HCT116 (cell line): ENCODE measurements around the gene GRIP2. TPM values are rescaled to one million over a fixed set of nuclear protein-coding genes. Genes with fewer than 3 reads are reported as not detected.

Source experiments
- ATAC-seq: fragments of 200-7000 bp; cut with Tn5 transposase; 2 replicates; pipeline ENCODE4 v1.9.1; 2020; ENCODE audit warnings: mild to moderate bottlenecking, moderate library complexity
- BruUV-seq: library from RNA; stranded (reverse); fragments of 400-500 nt; replicated peaks from 2 replicates; lab custom pipeline; 2021; lab: Mats Ljungman, UMichigan
- CTCF ChIA-PET: fragments of 300-600 bp; sonication (Branson Sonifier 250); formaldehyde crosslinking; loops from one replicate; lab custom pipeline; 2021; ENCODE audit warnings: antibody characterized with exemption; lab: Charles Lee
- POLR2A ChIA-PET: fragments of 300-600, 350-600 bp; sonication (Branson Sonifier 250); formaldehyde crosslinking; loops from one replicate; lab custom pipeline; 2021; ENCODE audit warnings: antibody characterized with exemption; lab: Charles Lee
- RAD21 ChIA-PET, 2 experiments: fragments of 300-600 bp; sonication (Branson Sonifier 250); formaldehyde crosslinking; loops; one replicate each; lab custom pipeline; 2023; ENCODE audit warnings: low total read pairs in 2 of 2; ENCODE audit not compliant: uncharacterized antibody in 2 of 2, unreplicated experiment in 2 of 2, low non-redundant PET in 1 of 2; lab: Charles Lee
- DNase-seq: peaks from one replicate; pipeline ENCODE4 v3.0.0-alpha.2; 2010; ENCODE audit warnings: low read depth, low spot score
- H2AFZ ChIP-seq: fragments of 200-600 bp; shearing (Covaris generic), sonication (generic); 2 replicates; pipeline ENCODE4 v1.6.1; 2017; ENCODE audit warnings: low read depth, mixed run types, mixed read lengths, antibody characterized with exemption, low read length; ENCODE audit not compliant: poor library complexity, severe bottlenecking
- H3K27ac ChIP-seq: 2 replicates; pipeline ENCODE4 v1.5.1; 2012; ENCODE audit warnings: low read depth, low read length
- H3K27me3 ChIP-seq: fragments of 200-600 bp; sonication (generic); 2 replicates; pipeline ENCODE4 v1.6.1; 2016; ENCODE audit warnings: mixed run types, low read length, mixed read lengths; ENCODE audit not compliant: insufficient read depth
- H3K36me3 ChIP-seq, 2 experiments: fragments of 200-500 bp in 1 of 2; fragments of 200-600 bp in 1 of 2; sonication (Bioruptor generic) in 1 of 2; sonication (generic) in 1 of 2; 2 replicates each; pipeline versions ENCODE4 v1.5.1 to v1.6.1; 2014 to 2016; ENCODE audit warnings: low read length in 2 of 2, inconsistent platforms in 1 of 2, mixed read lengths in 1 of 2, mixed run types in 1 of 2; ENCODE audit not compliant: insufficient read depth in 2 of 2, control insufficient read depth in 1 of 2
- H3K4me1 ChIP-seq, 2 experiments: fragments of 200-600 bp in 1 of 2; sonication (generic) in 1 of 2; 2 replicates each; pipeline versions ENCODE4 v1.5.1 to v1.6.1; 2012 to 2017; ENCODE audit warnings: low read length in 2 of 2, inconsistent platforms in 1 of 2, mild to moderate bottlenecking in 1 of 2, mixed read lengths in 1 of 2, mixed run types in 1 of 2, moderate library complexity in 1 of 2; ENCODE audit not compliant: insufficient read depth in 2 of 2, control insufficient read depth in 1 of 2
- H3K4me2 ChIP-seq: fragments of 200-600 bp; sonication (generic); 2 replicates; pipeline ENCODE4 v1.6.1; 2017; ENCODE audit warnings: mixed run types, low read length, mixed read lengths
- H3K4me3 ChIP-seq, 2 experiments: fragments of 200-600 bp in 1 of 2; sonication (generic) in 1 of 2; replicated peaks in 1 of 2; 2 replicates each; pipeline ENCODE4 v1.5.1; 2011 to 2016; ENCODE audit warnings: low read length in 2 of 2, control low read depth in 1 of 2, low read depth in 1 of 2, mild to moderate bottlenecking in 1 of 2, mixed read lengths in 1 of 2, mixed run types in 1 of 2
- H3K79me2 ChIP-seq: fragments of 200-600 bp; sonication (generic); 2 replicates; pipeline ENCODE4 v1.6.1; 2017; ENCODE audit warnings: mild to moderate bottlenecking, mixed run types, low read length, moderate library complexity, mixed read lengths; ENCODE audit not compliant: insufficient read depth
- H3K9ac ChIP-seq: fragments of 200-600 bp; sonication (generic); 2 replicates; pipeline ENCODE4 v1.6.1; 2016; ENCODE audit warnings: low read length, mixed read lengths
- H3K9me2 ChIP-seq: fragments of 200-600 bp; sonication (generic), shearing (Covaris generic); 2 replicates; pipeline ENCODE4 v1.6.1; 2017; ENCODE audit warnings: mixed run types, mild to moderate bottlenecking, moderate library complexity; ENCODE audit not compliant: insufficient read depth
- H3K9me3 ChIP-seq, 2 experiments: fragments of 200-500 bp in 1 of 2; fragments of 200-600 bp in 1 of 2; sonication (Bioruptor generic) in 1 of 2; sonication (generic) in 1 of 2; 2 replicates each; pipeline ENCODE4 v1.6.1; 2014 to 2017; ENCODE audit warnings: low read length in 2 of 2, mixed read lengths in 2 of 2, inconsistent platforms in 1 of 2, low read depth in 1 of 2, mild to moderate bottlenecking in 1 of 2, mixed run types in 1 of 2, moderate library complexity in 1 of 2; ENCODE audit not compliant: control insufficient read depth in 1 of 2, insufficient read depth in 1 of 2
- H4K20me1 ChIP-seq: fragments of 200-600 bp; sonication (generic), shearing (Covaris generic); 2 replicates; pipeline ENCODE4 v1.6.1; 2017; ENCODE audit warnings: mixed run types, mild to moderate bottlenecking, moderate library complexity; ENCODE audit not compliant: insufficient read depth
- CBX3 ChIP-seq: IDR thresholded peaks from 2 replicates; pipeline ENCODE4 v1.6.1; 2012; ENCODE audit warnings: low read depth
- CEBPB ChIP-seq: IDR thresholded peaks from 2 replicates; pipeline ENCODE4 v1.6.1; 2012; ENCODE audit warnings: low read depth
- CTCF ChIP-seq, 3 experiments: fragments of 200-600 bp in 1 of 3; sonication (generic) in 1 of 3; IDR thresholded peaks in 2 of 3; conservative IDR thresholded peaks in 1 of 3; 2 replicates each; pipeline ENCODE4 v1.5.1; 2012 to 2017; ENCODE audit warnings: low read depth in 2 of 3, low read length in 2 of 3, antibody characterized with exemption in 1 of 3, borderline replicate concordance in 1 of 3, control low read depth in 1 of 3, mild to moderate bottlenecking in 1 of 3, mixed read lengths in 1 of 3, mixed run types in 1 of 3, moderate library complexity in 1 of 3; ENCODE audit not compliant: insufficient read depth in 1 of 3
- EGR1 ChIP-seq: IDR thresholded peaks from 2 replicates; pipeline ENCODE4 v1.6.1; 2012; ENCODE audit warnings: low read depth
- EZH2phosphoT487 ChIP-seq: fragments of 200-600 bp; IDR thresholded peaks from 2 replicates; pipeline ENCODE4 v1.6.1; 2018; ENCODE audit warnings: antibody characterized with exemption, borderline replicate concordance
- JUND ChIP-seq: IDR thresholded peaks from 2 replicates; pipeline ENCODE4 v1.6.1; 2012
- SP1 ChIP-seq: IDR thresholded peaks from 2 replicates; pipeline ENCODE4 v1.6.1; 2012; ENCODE audit warnings: low read depth
- ZBTB33 ChIP-seq: IDR thresholded peaks from 2 replicates; pipeline ENCODE4 v1.6.1; 2011; ENCODE audit warnings: mild to moderate bottlenecking, low read length, moderate library complexity; ENCODE audit not compliant: insufficient replicate concordance; ENCODE audit errors: extremely low read depth
- intact Hi-C: fragments of 100-400 bp; cut with micrococcal nuclease; formaldehyde crosslinking; loops from 2 replicates; pipeline ENCODE4 v1.10.0; 2022
- total RNA-seq: library from RNA; stranded (reverse); gene quantifications from one replicate; pipeline ENCODE4 v1.2.1, GENCODE V29; 2021; ENCODE audit not compliant: unreplicated experiment

Gene GRIP2
- total RNA-seq, 1 experiment from 2014 or later: 0.34 TPM

- BruUV-seq: no TSS peak
- ChIA-PET POLR2A (no interaction called here), CTCF (no interaction called here), RAD21 (no interaction called here)
- H3K27me3 ChIP-seq: no peaks in the 10 kb centered on the region
- H3K79me2 ChIP-seq: no peaks in the 10 kb centered on the region
- no peak overlapping the region for H3K9ac ChIP-seq
- TF ChIP-seq EZH2phosphoT487 (no peak), ZBTB33 (no peak), CBX3 (no peak), SP1 (no peak), EGR1 (no peak), CEBPB (no peak), JUND (no peak), CTCF (IDR thresholded peaks at IDR 0.05 in 2 of 3, conservative IDR thresholded peaks at IDR 0.05 in 1 of 3; ENCODE audit: borderline replicate concordance in 1 of 3, insufficient read depth in 1 of 3, low read depth in 2 of 3, low read length in 2 of 3) (no peak)
- H3K4me2 ChIP-seq: no peak overlapping the region
- H3K4me3 ChIP-seq: no peak overlapping the region
- no peak overlapping the region for H2AFZ ChIP-seq
- no peaks in the 10 kb centered on the region for H3K9me2 ChIP-seq
- H3K36me3 ChIP-seq: peaks cover 24 to 34% of the 10 kb centered on the region in 2 experiments; a peak in 3 of 4 replicates
- DNase-seq: no peak
- ATAC-seq: no peak
- H3K9me3 ChIP-seq: no peaks in the 10 kb centered on the region
- H4K20me1 ChIP-seq: no peaks in the 10 kb centered on the region
- H3K27ac ChIP-seq: no peak overlapping the region
- no peaks in the 10 kb centered on the region for H3K4me1 ChIP-seq
- intact Hi-C loops: no loop called here
Observed at GRCh38 chr3:14481018-14481645, 59.0 kb downstream of the GRIP2 start.
